CD4-positive, alpha-beta T cell (primary cell): Measurements from ENCODE around the gene P2RY13. TPM values are rescaled to one million over a fixed set of nuclear protein-coding genes. Genes with fewer than 3 reads are reported as not detected.

Source experiments
- ATAC-seq: fragments of 200-7000 bp; cut with Tn5 transposase; one replicate; pipeline ENCODE4 v1.10.0; 2022; ENCODE audit warnings: mild to moderate bottlenecking; ENCODE audit not compliant: poor library complexity
- CTCF ChIA-PET: fragments of 350-600 bp; sonication (Branson Sonifier 250); formaldehyde crosslinking; loops from one replicate; lab custom pipeline; 2021; ENCODE audit warnings: antibody characterized with exemption, inconsistent platforms; lab: Charles Lee
- POLR2A ChIA-PET: fragments of 350-600 bp; sonication (Branson Sonifier 250); formaldehyde crosslinking; loops from one replicate; lab custom pipeline; 2021; ENCODE audit warnings: antibody characterized with exemption, inconsistent platforms; lab: Charles Lee
- DNase-seq, 14 experiments: peaks; one replicate each; pipeline ENCODE4 v3.0.0-alpha.2; 2013 to 2020; ENCODE audit warnings: mixed read lengths in 2 of 14
- H3K27ac ChIP-seq, 2 donors: one replicate each; pipeline versions ENCODE4 v1.5.1 to v1.7.0; 2013; ENCODE audit warnings: low read length in 2 of 2, low read depth in 1 of 2, mild to moderate bottlenecking in 1 of 2
- H3K27me3 ChIP-seq, 2 experiments: 1 replicate in 1 of 2; 2 replicates in 1 of 2; pipeline versions ENCODE4 v1.6.1 to v1.7.0; 2013; ENCODE audit warnings: low read length in 2 of 2, control low read depth in 1 of 2, mild to moderate bottlenecking in 1 of 2, moderate library complexity in 1 of 2; ENCODE audit not compliant: insufficient read depth in 2 of 2, control insufficient read depth in 1 of 2
- H3K36me3 ChIP-seq: one replicate; pipeline ENCODE4 v1.6.1; 2013; ENCODE audit warnings: low read length, control low read depth; ENCODE audit not compliant: insufficient read depth
- H3K4me1 ChIP-seq: one replicate; pipeline ENCODE4 v1.6.1; 2013; ENCODE audit warnings: low read length, control low read depth; ENCODE audit not compliant: insufficient read depth
- H3K4me3 ChIP-seq: one replicate; pipeline ENCODE4 v1.5.1; 2013; ENCODE audit warnings: mild to moderate bottlenecking, low read length, moderate library complexity
- H3K9me3 ChIP-seq, 2 experiments: 1 replicate in 1 of 2; 2 replicates in 1 of 2; pipeline versions ENCODE4 v1.6.1 to v1.7.0; 2013; ENCODE audit warnings: low read length in 2 of 2, mild to moderate bottlenecking in 2 of 2, control low read depth in 1 of 2, moderate library complexity in 1 of 2; ENCODE audit not compliant: control insufficient read depth in 1 of 2, insufficient read depth in 1 of 2
- H3K27ac Mint-ChIP-seq: one replicate; pipeline ENCODE4 v1.8.0; 2020; ENCODE audit warnings: mixed read lengths
- H3K27me3 Mint-ChIP-seq: one replicate; pipeline ENCODE4 v1.8.0; 2021; ENCODE audit warnings: mixed read lengths
- H3K36me3 Mint-ChIP-seq: one replicate; pipeline ENCODE4 v1.8.0; 2021; ENCODE audit warnings: low read depth, mixed read lengths
- H3K4me1 Mint-ChIP-seq: one replicate; pipeline ENCODE4 v1.8.0; 2021; ENCODE audit warnings: low read depth, mixed read lengths
- H3K4me3 Mint-ChIP-seq: one replicate; pipeline ENCODE4 v1.8.0; 2020; ENCODE audit warnings: mild to moderate bottlenecking, mixed read lengths
- H3K9me3 Mint-ChIP-seq: one replicate; pipeline ENCODE4 v1.8.0; 2020; ENCODE audit warnings: mixed read lengths
- intact Hi-C, 2 experiments: fragments of 100-400 bp; cut with DNase I in 1 of 2; cut with micrococcal nuclease in 1 of 2; formaldehyde crosslinking; loops; one replicate each; pipeline versions ENCODE4 v1.15.1 to v1.9.0; 2023 to 2025; cut with DNase I, micrococcal nuclease
- total RNA-seq, 174 experiments: library from RNA in 2 of 174; stranded (reverse) in 2 of 174; gene quantifications; one replicate each; pipeline ENCODE4 v1.2.3 and lab custom pipeline; 2021 to 2026
- TF ChIP-seq, protein P1 (sequence below): fragments of 200-600 bp; IDR thresholded peaks from one replicate; pipeline ENCODE4 v1.8.0; 2022; ENCODE audit warnings: antibody characterized with exemption, mild to moderate bottlenecking

The P2RY13 gene
- total RNA-seq, 2 experiments from 2014 or later: 0.08 TPM; not detected in 1

- ATAC-seq: peak; percentile 54
- POLR2A ChIA-PET: interaction anchor here (0.6 kb wide), 1 partner anchor 128 kb away, joined by 4 read pairs; no protein-coding TSS in a partner anchor
Observed at GRCh38 chr3:151328298-151328995, 902 bp downstream of the P2RY13 start.

DNA sequence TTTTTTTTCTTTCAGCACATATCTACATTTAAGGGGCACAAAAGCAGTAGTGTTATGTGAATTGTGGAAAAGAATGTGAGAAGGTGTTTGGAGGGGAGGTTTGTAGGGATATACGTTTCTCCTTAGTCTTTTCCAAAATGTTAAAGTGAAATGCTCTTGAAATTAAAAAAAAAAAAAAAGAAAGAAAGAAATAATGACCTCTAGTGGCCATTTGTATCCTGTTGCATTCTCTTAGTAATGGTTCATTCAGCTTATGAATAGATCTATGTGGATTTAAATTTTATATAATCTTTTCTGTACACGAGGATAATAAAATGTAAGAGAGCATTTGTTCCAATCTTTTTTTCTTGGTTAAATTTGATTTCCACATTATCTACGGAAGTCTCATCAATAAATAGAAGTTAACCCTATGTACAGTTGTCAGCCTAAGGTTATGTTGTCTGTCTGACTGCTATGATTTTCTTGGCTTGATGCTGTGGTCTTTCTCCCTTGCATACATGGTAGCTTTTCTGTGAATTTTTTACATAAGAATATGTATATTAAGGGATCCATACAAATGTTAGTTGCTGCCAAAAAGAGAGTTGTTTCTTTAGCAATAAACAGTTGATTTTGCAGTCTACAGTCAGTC lies 1.7 kb downstream of the P2RY13 start:
- ChIA-PET POLR2A (interaction anchor here (0.6 kb wide), 1 partner anchor 127 kb away, joined by 4 read pairs; no protein-coding TSS in a partner anchor), CTCF (interaction anchor here (0.6 to 1.2 kb wide), 6 partner anchors 17 to 166 kb away, joined by 3 to 6 read pairs (median 3); no protein-coding TSS in a partner anchor)
- peak overlapping the region; percentile 34 for H3K4me3 ChIP-seq
- Mint-ChIP-seq H3K36me3 (no peaks in the 10 kb centered on the region), H3K27ac (no peak overlapping the region), H3K27me3 (peaks cover 19% of the 10 kb centered on the region), H3K9me3 (no peaks in the 10 kb centered on the region), H3K4me1 (no peaks in the 10 kb centered on the region), H3K4me3 (no peak overlapping the region)
- DNase-seq: no peak
- H3K27ac ChIP-seq: no peak overlapping the region
- H3K9me3 ChIP-seq: no peaks in the 10 kb centered on the region
- TF ChIP-seq, protein P1, sequence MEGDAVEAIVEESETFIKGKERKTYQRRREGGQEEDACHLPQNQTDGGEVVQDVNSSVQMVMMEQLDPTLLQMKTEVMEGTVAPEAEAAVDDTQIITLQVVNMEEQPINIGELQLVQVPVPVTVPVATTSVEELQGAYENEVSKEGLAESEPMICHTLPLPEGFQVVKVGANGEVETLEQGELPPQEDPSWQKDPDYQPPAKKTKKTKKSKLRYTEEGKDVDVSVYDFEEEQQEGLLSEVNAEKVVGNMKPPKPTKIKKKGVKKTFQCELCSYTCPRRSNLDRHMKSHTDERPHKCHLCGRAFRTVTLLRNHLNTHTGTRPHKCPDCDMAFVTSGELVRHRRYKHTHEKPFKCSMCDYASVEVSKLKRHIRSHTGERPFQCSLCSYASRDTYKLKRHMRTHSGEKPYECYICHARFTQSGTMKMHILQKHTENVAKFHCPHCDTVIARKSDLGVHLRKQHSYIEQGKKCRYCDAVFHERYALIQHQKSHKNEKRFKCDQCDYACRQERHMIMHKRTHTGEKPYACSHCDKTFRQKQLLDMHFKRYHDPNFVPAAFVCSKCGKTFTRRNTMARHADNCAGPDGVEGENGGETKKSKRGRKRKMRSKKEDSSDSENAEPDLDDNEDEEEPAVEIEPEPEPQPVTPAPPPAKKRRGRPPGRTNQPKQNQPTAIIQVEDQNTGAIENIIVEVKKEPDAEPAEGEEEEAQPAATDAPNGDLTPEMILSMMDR: peak; percentile 73
- H3K36me3 ChIP-seq: no peaks in the 10 kb centered on the region
- H3K4me1 ChIP-seq: no peaks in the 10 kb centered on the region
- intact Hi-C loops: loop anchor here (2.0 to 5.0 kb wide), 3 partner anchors 99 to 159 kb away; no protein-coding TSS in a partner anchor
- no peaks in the 10 kb centered on the region for H3K27me3 ChIP-seq
- ATAC-seq: no peak

More at GRCh38 chr3:151328298-151328995, 902 bp downstream of the P2RY13 start:
- Mint-ChIP-seq H3K27ac (no peak overlapping the region), H3K36me3 (no peaks in the 10 kb centered on the region), H3K4me1 (no peaks in the 10 kb centered on the region), H3K4me3 (no peak overlapping the region), H3K9me3 (no peaks in the 10 kb centered on the region), H3K27me3 (peaks cover 19% of the 10 kb centered on the region)
- H3K36me3 ChIP-seq: no peaks in the 10 kb centered on the region
- intact Hi-C loops: loop anchor here in 1 of 2 experiments (5.0 kb wide), 1 partner anchor 101 kb away; no protein-coding TSS in a partner anchor
- peak in 5 of 14 experiments; percentile 0 to 47 (median 37) for DNase-seq
- no peaks in the 10 kb centered on the region for H3K4me1 ChIP-seq
- TF ChIP-seq, protein P1: no peak
- peak overlapping the region; percentile 34 for H3K4me3 ChIP-seq
- no peak overlapping the region for H3K27ac ChIP-seq
- CTCF ChIA-PET: interaction anchor here (0.6 to 1.2 kb wide), 4 partner anchors 42 to 165 kb away, joined by 3 to 6 read pairs (median 3); no protein-coding TSS in a partner anchor
- no peaks in the 10 kb centered on the region for H3K9me3 ChIP-seq
- H3K27me3 ChIP-seq: no peaks in the 10 kb centered on the region

GRCh38 chr3:151322511-151322910 lies 6.8 kb downstream of the P2RY13 start:
- Histone ChIP-seq H3K36me3 (no peaks in the 10 kb centered on the region), H3K4me1 (no peaks in the 10 kb centered on the region), H3K4me3 (no peak overlapping the region), H3K9me3 (no peaks in the 10 kb centered on the region), H3K27ac (no peak overlapping the region), H3K27me3 (no peaks in the 10 kb centered on the region)
- H3K36me3 Mint-ChIP-seq: no peaks in the 10 kb centered on the region
- no peak overlapping the region for H3K4me3 Mint-ChIP-seq
- no peaks in the 10 kb centered on the region for H3K9me3 Mint-ChIP-seq
- TF ChIP-seq, protein P1: no peak
- H3K27ac Mint-ChIP-seq: no peak overlapping the region
- intact Hi-C loops: no loop called here
- ATAC-seq (no peak), DNase-seq (no peak)
- POLR2A ChIA-PET: no interaction called here
- CTCF ChIA-PET: interaction anchor here (1.2 kb wide), 1 partner anchor 10 kb away, joined by 3 read pairs; no protein-coding TSS in a partner anchor
- H3K27me3 Mint-ChIP-seq: peaks cover 8% of the 10 kb centered on the region
- no peaks in the 10 kb centered on the region for H3K4me1 Mint-ChIP-seq
